NOMO-1 (cell line): ENCODE measurements around the gene ARHGDIG.

Experiments used
- DNase-seq, 2 experiments: peaks; one replicate each; lab custom pipeline; 2025; ENCODE audit not compliant: unreplicated experiment in 2 of 2; lab: John Stamatoyannopoulos, UW

Gene ARHGDIG

DNA sequence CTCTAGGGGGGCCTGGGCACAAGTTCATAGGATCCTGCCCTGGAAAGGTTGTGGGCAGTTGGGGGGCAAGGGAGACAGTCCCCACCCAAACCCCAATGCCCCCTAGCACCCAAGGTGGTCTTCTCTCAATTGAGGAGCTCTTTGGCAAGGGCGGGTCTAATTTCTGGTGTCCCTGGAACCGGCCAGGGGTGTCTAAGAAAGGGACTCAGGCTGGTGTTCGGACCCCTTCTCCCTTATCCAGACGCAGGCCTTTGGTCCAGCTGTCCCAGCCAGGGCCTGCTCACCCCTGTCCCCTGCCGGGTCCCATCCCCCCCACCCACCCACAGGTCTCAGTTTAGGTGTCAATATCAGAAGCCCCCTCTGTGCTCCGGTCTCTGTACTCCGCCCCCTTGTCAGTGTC, 860 bp upstream of the ARHGDIG start:
- DNase-seq, result no peak

DNA sequence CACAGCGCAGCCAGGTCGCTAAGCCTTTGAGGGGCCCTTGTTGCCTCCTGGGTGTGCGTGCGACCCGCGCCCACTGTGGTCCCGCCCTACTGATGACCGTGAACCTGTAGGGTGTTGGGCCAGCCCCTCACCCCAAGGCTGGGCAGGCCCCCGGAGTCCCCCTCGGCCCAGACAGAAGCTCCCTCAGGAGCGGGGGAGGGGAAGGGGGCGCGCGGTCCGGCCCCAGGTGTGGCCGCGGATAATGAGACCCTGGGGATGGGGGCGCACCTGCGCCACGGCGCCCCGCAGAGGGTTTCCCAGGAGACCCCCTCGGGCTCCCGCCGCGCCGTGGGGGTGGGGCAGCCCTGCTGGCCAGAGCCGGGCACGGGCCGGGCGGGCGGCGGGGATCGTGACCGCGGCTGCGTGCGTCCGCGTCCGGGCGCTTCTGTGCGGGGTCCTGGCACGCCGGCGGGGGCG, 358 bp upstream of the ARHGDIG start:
- no peak for DNase-seq

DNA sequence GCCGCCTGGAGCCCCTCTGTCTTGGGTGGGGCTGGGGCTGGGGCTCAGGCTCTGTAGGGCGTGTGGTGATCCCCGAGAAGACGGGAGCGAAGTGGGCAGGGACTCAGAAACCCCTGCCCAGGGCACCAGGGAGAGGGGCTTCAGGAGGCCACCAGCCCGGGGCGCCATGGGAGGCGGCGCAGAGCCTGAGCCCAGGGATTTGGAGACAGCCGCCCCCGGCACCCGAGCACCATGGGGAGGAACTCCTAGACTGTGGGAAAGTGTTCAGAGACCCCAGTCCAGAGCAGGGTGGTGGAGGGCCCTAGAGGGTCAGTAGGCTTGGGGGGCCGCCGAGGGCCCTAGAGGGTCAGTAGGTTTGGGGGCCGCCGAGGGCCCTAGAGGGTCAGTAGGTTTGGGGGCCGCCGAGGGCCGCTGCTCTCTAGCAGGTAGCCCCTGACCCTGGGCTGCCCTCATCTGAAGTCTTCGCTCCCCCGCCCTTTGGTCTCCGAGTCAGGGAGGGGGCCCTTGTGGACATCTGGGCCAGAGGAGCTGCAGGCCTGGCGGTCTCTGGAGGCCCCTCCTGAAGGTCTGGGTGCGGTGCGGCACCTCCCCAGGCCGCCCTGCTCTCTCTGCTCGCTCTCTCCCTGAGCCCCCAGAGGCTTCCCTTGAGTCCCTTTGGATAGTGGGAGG, 734 bp downstream of the ARHGDIG start:
- DNase-seq, result no peak

GRCh38 chr16:281660-282255, 1.4 kb downstream of the ARHGDIG start:
- no peak for DNase-seq

DNA sequence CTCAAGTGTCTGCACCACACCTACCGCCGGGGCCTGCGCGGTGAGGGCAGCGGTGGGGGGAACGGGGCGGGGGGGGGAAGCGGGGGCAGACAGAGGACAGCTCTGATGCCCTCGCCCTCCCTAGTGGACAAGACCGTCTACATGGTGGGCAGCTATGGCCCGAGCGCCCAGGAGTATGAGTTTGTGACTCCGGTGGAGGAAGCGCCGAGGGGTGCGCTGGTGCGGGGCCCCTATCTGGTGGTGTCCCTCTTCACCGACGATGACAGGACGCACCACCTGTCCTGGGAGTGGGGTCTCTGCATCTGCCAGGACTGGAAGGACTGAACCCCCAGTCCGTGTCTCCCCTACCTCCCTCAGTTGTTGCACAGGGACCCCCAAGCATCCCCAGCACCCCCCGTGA, 2.1 kb downstream of the ARHGDIG start:
- DNase-seq, result no peak

DNA sequence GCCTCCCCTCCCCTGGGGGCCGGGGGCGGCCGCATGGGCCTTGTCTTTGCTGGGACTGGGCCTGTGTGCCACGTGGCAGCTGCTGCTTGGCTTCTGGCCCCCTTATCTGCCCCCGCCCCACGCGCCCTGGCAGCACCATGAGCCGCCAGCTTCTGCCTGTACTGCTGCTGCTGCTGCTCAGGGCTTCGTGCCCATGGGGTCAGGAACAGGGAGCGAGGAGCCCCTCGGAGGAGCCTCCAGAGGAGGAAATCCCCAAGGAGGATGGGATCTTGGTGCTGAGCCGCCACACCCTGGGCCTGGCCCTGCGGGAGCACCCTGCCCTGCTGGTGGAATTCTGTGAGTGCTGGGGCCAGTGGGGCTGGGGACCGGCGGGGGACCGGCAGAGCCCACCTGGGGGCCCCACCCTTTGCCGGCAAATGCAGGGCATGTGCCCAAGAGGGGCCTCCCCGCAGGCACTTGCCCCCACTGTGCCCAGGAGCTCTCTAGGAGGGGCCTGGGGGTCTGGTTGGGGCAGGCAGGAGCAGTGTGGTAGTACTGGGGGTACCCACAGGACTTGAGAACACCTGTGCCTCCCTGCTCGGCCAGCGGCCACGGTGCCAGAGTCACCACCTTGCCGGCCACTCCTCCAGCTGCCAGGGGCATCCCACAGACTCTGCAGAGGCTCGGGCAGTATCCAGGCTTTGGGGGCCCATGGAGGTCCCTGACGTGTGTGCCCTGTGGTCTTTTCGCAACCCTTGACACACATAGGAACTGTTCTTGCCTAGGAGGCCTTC, 2.8 kb downstream of the ARHGDIG start, which contains the start of gene PDIA2:
Gene PDIA2, plus strand, starts transcription at position 132 of the 773 bp plus-strand sequence. Its CDS starts 6 bp downstream, at position 138.
- DNase-seq, result no peak

- no peak for DNase-seq
These were observed 4.1 kb downstream of the ARHGDIG start for GRCh38 chr16:284204-285120.

- no peak for DNase-seq
These were observed 5.0 kb downstream of the ARHGDIG start for GRCh38 chr16:285146-286055.

DNA sequence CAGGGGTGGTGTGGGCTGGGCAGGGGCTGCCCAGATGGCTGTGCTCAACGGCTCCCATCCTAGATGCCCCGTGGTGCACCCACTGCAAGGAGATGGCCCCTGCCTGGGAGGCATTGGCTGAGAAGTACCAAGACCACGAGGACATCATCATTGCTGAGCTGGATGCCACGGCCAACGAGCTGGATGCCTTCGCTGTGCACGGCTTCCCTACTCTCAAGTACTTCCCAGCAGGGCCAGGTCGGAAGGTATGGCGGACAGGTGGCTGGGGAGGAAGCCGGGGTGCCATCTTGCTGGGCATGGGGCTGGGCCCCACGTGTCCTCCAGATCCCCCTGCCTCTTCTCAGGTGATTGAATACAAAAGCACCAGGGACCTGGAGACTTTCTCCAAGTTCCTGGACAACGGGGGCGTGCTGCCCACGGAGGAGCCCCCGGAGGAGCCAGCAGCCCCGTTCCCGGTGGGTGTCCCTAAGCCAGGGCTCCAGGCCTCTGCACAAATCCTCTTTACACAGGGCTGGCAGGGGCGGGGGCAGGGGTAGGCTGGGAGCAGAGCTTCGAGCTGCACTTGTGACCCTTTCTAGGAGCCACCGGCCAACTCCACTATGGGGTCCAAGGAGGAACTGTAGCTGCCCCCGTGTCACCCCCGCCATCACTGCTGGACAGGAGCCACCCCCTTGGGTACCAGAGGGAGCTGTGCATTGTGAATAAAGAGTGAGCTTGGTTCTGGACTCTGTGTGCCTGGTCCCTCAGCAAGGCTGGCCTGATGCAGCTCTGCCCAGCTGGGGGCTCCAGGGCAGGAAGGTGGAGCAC, 6.3 kb downstream of the ARHGDIG start:
- no peak for DNase-seq

GRCh38 chr16:287298-287811, 7.0 kb downstream of the ARHGDIG start:
- no peak for DNase-seq

GRCh38 chr16:287981-288920, 7.9 kb downstream of the ARHGDIG start:
- DNase-seq, result no peak

DNA sequence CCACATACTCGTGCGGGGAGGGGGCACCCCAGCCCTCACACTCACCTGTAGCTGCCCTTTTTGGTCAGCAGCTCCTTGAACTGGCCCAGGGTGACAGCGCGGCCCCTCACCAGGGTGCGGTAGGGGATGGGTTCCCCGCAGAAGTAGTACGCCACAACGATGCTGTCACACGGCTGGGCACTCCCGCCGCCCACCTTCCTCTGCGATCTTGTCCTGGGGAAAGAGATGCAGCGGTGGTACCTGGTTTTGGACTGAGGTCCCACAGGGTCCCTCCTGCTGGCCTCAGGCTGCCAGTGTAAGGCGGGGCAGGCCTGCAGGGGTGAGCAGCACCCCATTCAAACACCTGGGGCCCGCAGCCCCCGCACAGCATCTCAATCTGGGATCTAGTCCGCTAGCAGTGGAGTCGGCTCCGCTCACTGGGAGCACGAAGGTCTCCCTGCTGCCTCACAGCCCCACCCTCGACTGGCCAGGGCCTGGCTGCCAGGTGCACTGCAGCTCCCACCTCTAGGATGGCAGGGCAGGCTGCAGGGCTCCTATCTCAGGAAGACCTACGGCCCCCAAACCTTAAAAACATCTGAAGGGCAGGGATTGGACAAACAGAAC, 9.1 kb downstream of the ARHGDIG start:
- no peak for DNase-seq

- no peak for DNase-seq
These were observed 9.8 kb downstream of the ARHGDIG start for GRCh38 chr16:290015-290680.

- DNase-seq, result no peak
These were observed 10.5 kb downstream of the ARHGDIG start for GRCh38 chr16:290681-291405.

- no peak for DNase-seq
These were observed 11.1 kb downstream of the ARHGDIG start for GRCh38 chr16:291539-291938.
